H1 (cell line): ENCODE measurements around the gene B3GAT1. TPM values are rescaled to one million over a fixed set of nuclear protein-coding genes. Genes with fewer than 3 reads are reported as not detected.

Source experiments
- CTCF ChIA-PET: fragments of 300-600 bp; sonication (Branson Sonifier 250); formaldehyde crosslinking; loops from one replicate; lab custom pipeline; 2021; ENCODE audit not compliant: partially characterized antibody; lab: Charles Lee
- POLR2A ChIA-PET: fragments of 300-600 bp; sonication (Branson Sonifier 250); formaldehyde crosslinking; loops from one replicate; lab custom pipeline; 2021; ENCODE audit warnings: inconsistent platforms; ENCODE audit not compliant: partially characterized antibody; lab: Charles Lee
- DNase-seq, 2 experiments: peaks; one replicate each; pipeline versions ENCODE4 v3.0.0 to v3.0.0-alpha.2; 2010 to 2022; ENCODE audit warnings: low spot score in 2 of 2, low read depth in 1 of 2, mixed read lengths in 1 of 2
- FAIRE-seq: peaks from 2 replicates; lab custom pipeline; 2011; peaks lifted over from hg19 to GRCh38; lab: Jason Lieb, UNC
- H2AFZ ChIP-seq: 2 replicates; pipeline ENCODE4 v1.8.1; 2012; ENCODE audit warnings: low read length, inconsistent platforms
- H2AK5ac ChIP-seq: 2 replicates; pipeline ENCODE4 v1.6.1; 2013; ENCODE audit warnings: low read depth, low read length
- H2BK120ac ChIP-seq: replicated peaks from 2 replicates; pipeline ENCODE3; 2013; ENCODE audit warnings: low read depth, low read length, inconsistent platforms
- H2BK12ac ChIP-seq: 2 replicates; pipeline ENCODE4 v1.6.1; 2013; ENCODE audit warnings: low read depth, low read length
- H2BK15ac ChIP-seq: 2 replicates; pipeline ENCODE4 v1.6.1; 2013; ENCODE audit warnings: low read length
- H2BK20ac ChIP-seq: 2 replicates; pipeline ENCODE4 v1.6.1; 2013; ENCODE audit warnings: low read length
- H2BK5ac ChIP-seq: 2 replicates; pipeline ENCODE4 v1.6.1; 2013; ENCODE audit warnings: low read depth, low read length
- H3K14ac ChIP-seq: 2 replicates; pipeline ENCODE4 v1.6.1; 2013; ENCODE audit warnings: inconsistent platforms; ENCODE audit not compliant: insufficient read length
- H3K18ac ChIP-seq: 2 replicates; pipeline ENCODE4 v1.6.1; 2013; ENCODE audit warnings: low read length; ENCODE audit errors: extremely low read depth
- H3K23ac ChIP-seq: 2 replicates; pipeline ENCODE4 v1.6.1; 2013; ENCODE audit warnings: inconsistent platforms; ENCODE audit not compliant: insufficient read length
- H3K23me2 ChIP-seq: 2 replicates; pipeline ENCODE4 v1.6.1; 2013; ENCODE audit warnings: low read depth, low read length
- H3K27ac ChIP-seq: 2 replicates; pipeline ENCODE4 v1.6.1; 2011; ENCODE audit warnings: low read depth, low read length, inconsistent platforms
- H3K27me3 ChIP-seq, 4 experiments: replicated peaks in 1 of 4; 1 replicate in 1 of 4; 2 replicates in 3 of 4; pipeline versions ENCODE4 v1.6.1 to v1.8.1; 2011 to 2013; ENCODE audit warnings: low read length in 3 of 4, mild to moderate bottlenecking in 3 of 4, inconsistent platforms in 2 of 4, mixed read lengths in 2 of 4, moderate library complexity in 1 of 4; ENCODE audit not compliant: control insufficient read depth in 3 of 4, insufficient read depth in 3 of 4; ENCODE audit errors: extremely low read depth in 1 of 4
- H3K36me3 ChIP-seq, 4 experiments: 2 replicates each; pipeline versions ENCODE4 v1.6.1 to v1.8.1; 2011 to 2013; ENCODE audit warnings: mild to moderate bottlenecking in 4 of 4, low read length in 3 of 4, moderate library complexity in 2 of 4, control low read depth in 1 of 4, inconsistent platforms in 1 of 4; ENCODE audit not compliant: insufficient read depth in 4 of 4, control insufficient read depth in 2 of 4
- H3K4ac ChIP-seq: replicated peaks from 2 replicates; pipeline ENCODE3; 2013; ENCODE audit warnings: low read length, low read depth, mixed read lengths, inconsistent platforms; ENCODE audit not compliant: insufficient read length
- H3K4me1 ChIP-seq, 4 experiments: replicated peaks in 1 of 4; 1 replicate in 1 of 4; 2 replicates in 3 of 4; pipeline versions ENCODE4 v1.6.1 to v1.8.1; 2011 to 2013; ENCODE audit warnings: low read length in 3 of 4, inconsistent platforms in 2 of 4, mixed read lengths in 1 of 4; ENCODE audit not compliant: insufficient read depth in 4 of 4, control insufficient read depth in 3 of 4
- H3K4me2 ChIP-seq, 2 experiments: 2 replicates each; pipeline versions ENCODE4 v1.6.1 to v1.8.1; 2011 to 2013; ENCODE audit warnings: low read depth in 2 of 2, low read length in 2 of 2, control low read depth in 1 of 2, inconsistent platforms in 1 of 2, mild to moderate bottlenecking in 1 of 2; ENCODE audit not compliant: insufficient read depth in 1 of 2
- H3K4me3 ChIP-seq, 4 experiments: fragments of 200-600, 300-600 bp in 1 of 4; sonication (generic), shearing (Covaris generic), sonication (Bioruptor Twin) in 1 of 4; 2 replicates each; pipeline versions ENCODE4 v1.5.1 to v1.8.1; 2011 to 2016; ENCODE audit warnings: low read length in 4 of 4, low read depth in 3 of 4, control low read depth in 2 of 4, inconsistent platforms in 2 of 4, mild to moderate bottlenecking in 2 of 4, mixed read lengths in 1 of 4, moderate library complexity in 1 of 4; ENCODE audit not compliant: insufficient read depth in 2 of 4; ENCODE audit errors: extremely low read depth in 1 of 4
- H3K56ac ChIP-seq: replicated peaks from 2 replicates; pipeline ENCODE3; 2013; ENCODE audit warnings: low read depth, mild to moderate bottlenecking, mixed read lengths, low read length, inconsistent platforms; ENCODE audit not compliant: insufficient read length
- H3K79me1 ChIP-seq: 2 replicates; pipeline ENCODE4 v1.6.1; 2013; ENCODE audit warnings: low read depth, low read length, control low read depth
- H3K79me2 ChIP-seq, 2 experiments: 2 replicates each; pipeline versions ENCODE4 v1.6.1 to v1.8.1; 2012 to 2013; ENCODE audit warnings: low read length in 2 of 2, mild to moderate bottlenecking in 2 of 2, inconsistent platforms in 1 of 2; ENCODE audit not compliant: insufficient read depth in 2 of 2, control insufficient read depth in 1 of 2
- H3K9ac ChIP-seq, 4 experiments: replicated peaks in 1 of 4; 1 replicate in 1 of 4; 2 replicates in 3 of 4; pipeline versions ENCODE4 v1.6.1 to v1.8.1; 2011 to 2013; ENCODE audit warnings: low read depth in 3 of 4, low read length in 3 of 4, control low read depth in 2 of 4, mild to moderate bottlenecking in 2 of 4, moderate library complexity in 2 of 4, inconsistent platforms in 1 of 4; ENCODE audit errors: extremely low read depth in 1 of 4
- H3K9me3 ChIP-seq, 2 experiments: 2 replicates each; pipeline versions ENCODE4 v1.6.1 to v1.8.1; 2012 to 2013; ENCODE audit warnings: mild to moderate bottlenecking in 2 of 2, moderate library complexity in 2 of 2, control low read depth in 1 of 2, inconsistent platforms in 1 of 2, low read depth in 1 of 2, low read length in 1 of 2, mixed read lengths in 1 of 2; ENCODE audit not compliant: insufficient read depth in 2 of 2
- H4K20me1 ChIP-seq, 2 experiments: replicated peaks in 1 of 2; 2 replicates each; pipeline versions ENCODE3 to v1.8.1; 2011 to 2013; ENCODE audit warnings: inconsistent platforms in 2 of 2, low read length in 2 of 2, mild to moderate bottlenecking in 1 of 2; ENCODE audit not compliant: insufficient read depth in 2 of 2, control insufficient read depth in 1 of 2
- H4K5ac ChIP-seq: 2 replicates; pipeline ENCODE4 v1.6.1; 2013; ENCODE audit warnings: low read length, low read depth, mixed read lengths, inconsistent platforms; ENCODE audit not compliant: insufficient read length
- H4K8ac ChIP-seq: 2 replicates; pipeline ENCODE4 v1.8.0; 2013; ENCODE audit warnings: mild to moderate bottlenecking, moderate library complexity, low read length, inconsistent platforms; ENCODE audit not compliant: insufficient read depth; ENCODE audit errors: extremely low read depth
- H4K91ac ChIP-seq: replicated peaks from 2 replicates; pipeline ENCODE3; 2013; ENCODE audit warnings: low read length, mixed read lengths, inconsistent platforms; ENCODE audit not compliant: insufficient read length
- BRCA1 ChIP-seq: IDR thresholded peaks from 2 replicates; pipeline ENCODE4 v1.6.1; 2012; ENCODE audit warnings: low read depth, low read length, improper control_type of control experiment
- GTF2F1 ChIP-seq: IDR thresholded peaks from 2 replicates; pipeline ENCODE4 v1.6.1; 2012; ENCODE audit warnings: low read depth, low read length, improper control_type of control experiment, borderline replicate concordance
- POU5F1 ChIP-seq: IDR thresholded peaks from 2 replicates; pipeline ENCODE4 v1.6.1; 2011; ENCODE audit warnings: low read depth, mild to moderate bottlenecking, low read length, moderate library complexity
- SP1 ChIP-seq: IDR thresholded peaks from 2 replicates; pipeline ENCODE4 v1.6.1; 2011; ENCODE audit warnings: low read depth, low read length
- WGBS, 2 experiments: shearing (Covaris generic) in 1 of 2; methylation state at CpG; one replicate each; pipeline versions ENCODE4 v1.1.6 to v1.1.7; 2013 to 2015; ENCODE audit warnings: low lambda C conversion rate in 2 of 2, mixed read lengths in 2 of 2, inconsistent platforms in 1 of 2, low coverage in 1 of 2, missing lambda C conversion rate in 1 of 2; ENCODE audit not compliant: insufficient replicate concordance in 2 of 2, insufficient coverage in 1 of 2, insufficient read length in 1 of 2; ENCODE audit errors: extremely low coverage in 1 of 2, missing lambda C conversion rate in 1 of 2; 5-methylcytosine and 5-hydroxymethylcytosine counted together
- polyA plus RNA-seq, 7 experiments: library from polyadenylated mRNA; depleted of rRNA in 3 of 7; stranded (reverse) in 5 of 7; unstranded in 2 of 7; fragments of >200 nt in 5 of 7; fragments of 200-250 nt in 2 of 7; gene quantifications; 1 replicate in 5 of 7; 2 replicates in 1 of 7; 4 replicates in 1 of 7; pipeline versions ENCODE4 v1.2.1 to v1.2.3, GENCODE V29; 2011 to 2013; ENCODE audit warnings: missing spikeins in 2 of 7, mixed read lengths in 2 of 7
- total RNA-seq: library from RNA; stranded (reverse); fragmentation: NEBNext Ultra II Directional; extraction: Animal tissue kit (Norgen Biotek cat#: 25700); gene quantifications from 2 replicates; pipeline ENCODE4 v1.2.1, GENCODE V29; 2021
- TF ChIP-seq, protein P1 (sequence below): IDR thresholded peaks from 2 replicates; pipeline ENCODE4 v1.6.1; 2012; ENCODE audit warnings: low read length, inconsistent platforms

Gene B3GAT1
- total and polyA plus RNA-seq, 2 of the 8 experiments (the other 6 are each of a cell fraction or from before 2014, with no cell fraction given) = 19.7 to 32.4 TPM

DNA sequence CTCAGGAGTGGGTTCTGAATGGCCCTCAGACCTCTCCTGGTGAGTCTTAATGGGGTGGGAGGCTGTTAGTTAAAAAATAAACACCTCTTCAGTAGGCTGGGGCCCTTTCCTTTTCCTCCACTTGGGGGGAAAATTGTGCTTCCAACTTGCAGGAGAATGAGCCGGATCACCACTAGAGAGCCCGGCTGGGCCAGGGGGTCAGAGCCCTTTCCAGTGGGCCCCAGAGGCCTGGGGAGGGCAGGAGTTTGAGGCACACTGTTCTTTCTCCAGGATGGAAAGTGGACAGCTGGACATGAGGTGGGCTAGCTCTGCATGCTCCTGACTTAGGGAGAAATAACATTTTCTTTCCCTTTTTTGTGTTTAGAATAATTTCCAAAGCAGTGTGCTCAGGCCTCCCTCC lies 32.8 kb downstream of the B3GAT1 start:
- 92% methylated on average over 2 of the region's 2 CpGs; no CpG with 5 or more reads in 1 of the 2 experiments for WGBS, 2 experiments
- Histone ChIP-seq H3K23ac (no peak overlapping the region), H3K18ac (no peak overlapping the region), H3K79me1 (no peaks in the 10 kb centered on the region), H3K27me3 (no peaks in the 10 kb centered on the region; a peak in 1 of 7 replicates), H4K5ac (no peak overlapping the region), H2BK120ac (no peak overlapping the region), H3K36me3 (peaks cover 0 to 14% (median 6%) of the 10 kb centered on the region in 4 experiments; a peak in 5 of 8 replicates), H3K9me3 (no peaks in the 10 kb centered on the region), H2BK12ac (no peak overlapping the region), H3K56ac (no peak overlapping the region), H3K4me2 (no peak overlapping the region), H3K4me3 (no peak overlapping the region), H3K9ac (no peak overlapping the region), H3K14ac (no peak overlapping the region), H2AK5ac (no peak overlapping the region), H2AFZ (no peak overlapping the region), H4K20me1 (peaks cover 0 to 10% of the 10 kb centered on the region in 2 experiments), H2BK5ac (no peak overlapping the region), H3K4ac (no peak overlapping the region), H3K23me2 (no peaks in the 10 kb centered on the region), H3K4me1 (peaks cover 2 to 16% (median 4%) of the 10 kb centered on the region in 4 experiments; a peak in 3 of 7 replicates), H4K8ac (no peak overlapping the region), H3K27ac (no peak overlapping the region), H2BK15ac (no peak overlapping the region), H3K79me2 (no peaks in the 10 kb centered on the region), H4K91ac (no peak overlapping the region), H2BK20ac (no peak overlapping the region)
- no peak for FAIRE-seq
- no peak for DNase-seq
- CTCF ChIA-PET = no interaction called here
- TF ChIP-seq GTF2F1 (no peak), BRCA1 (no peak), SP1 (no peak), POU5F1 (no peak)
- TF ChIP-seq, protein P1, sequence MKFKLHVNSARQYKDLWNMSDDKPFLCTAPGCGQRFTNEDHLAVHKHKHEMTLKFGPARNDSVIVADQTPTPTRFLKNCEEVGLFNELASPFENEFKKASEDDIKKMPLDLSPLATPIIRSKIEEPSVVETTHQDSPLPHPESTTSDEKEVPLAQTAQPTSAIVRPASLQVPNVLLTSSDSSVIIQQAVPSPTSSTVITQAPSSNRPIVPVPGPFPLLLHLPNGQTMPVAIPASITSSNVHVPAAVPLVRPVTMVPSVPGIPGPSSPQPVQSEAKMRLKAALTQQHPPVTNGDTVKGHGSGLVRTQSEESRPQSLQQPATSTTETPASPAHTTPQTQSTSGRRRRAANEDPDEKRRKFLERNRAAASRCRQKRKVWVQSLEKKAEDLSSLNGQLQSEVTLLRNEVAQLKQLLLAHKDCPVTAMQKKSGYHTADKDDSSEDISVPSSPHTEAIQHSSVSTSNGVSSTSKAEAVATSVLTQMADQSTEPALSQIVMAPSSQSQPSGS = no peak
- POLR2A ChIA-PET = no interaction called here
